Measurements from ENCODE around the gene SULT4A1.

The SULT4A1 gene

DNA sequence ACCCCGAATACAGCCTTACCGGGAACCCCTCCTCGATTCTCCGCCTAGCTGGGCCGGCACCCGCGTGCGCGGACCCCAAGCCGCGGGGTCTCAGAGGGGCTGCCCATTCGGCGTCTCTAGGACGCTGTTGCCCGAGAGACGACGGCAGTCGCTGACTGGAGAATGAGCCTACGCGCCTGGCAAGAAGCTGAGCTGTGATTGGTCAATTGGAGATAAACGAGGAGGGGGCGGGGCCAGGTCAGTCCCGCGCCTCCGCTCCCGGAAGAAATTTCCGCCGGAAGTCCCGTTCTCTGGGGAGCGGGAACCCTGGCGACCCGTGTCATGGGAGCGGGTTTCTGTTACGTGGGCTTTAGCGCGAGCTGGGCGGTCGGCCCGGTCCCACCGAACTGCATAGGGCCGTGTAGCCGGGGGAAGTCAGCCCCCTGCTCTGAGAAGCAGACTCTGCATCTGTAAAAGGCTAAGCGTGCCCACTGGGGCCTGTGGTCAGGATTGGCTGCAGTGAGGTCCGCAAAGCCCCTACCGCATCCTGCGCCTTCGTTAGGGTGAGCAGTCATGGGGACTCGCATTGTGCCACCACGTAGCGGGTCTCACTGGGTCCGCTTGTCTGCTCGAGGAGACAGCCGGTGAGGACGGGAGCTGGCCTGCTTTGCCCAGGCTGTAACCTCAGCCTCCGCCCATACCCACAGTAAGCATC is 50.0 kb downstream of the SULT4A1 start, which contains the start of gene EFCAB6:
Gene EFCAB6 (minus strand): TSS at position 157 of the 694 bp plus-strand sequence. CDS start 29,987 bp downstream, outside the sequence.
- DNase-seq (ENCODE audit: low read depth in 2 of 2), result peak; percentile 77 to 78

DNA sequence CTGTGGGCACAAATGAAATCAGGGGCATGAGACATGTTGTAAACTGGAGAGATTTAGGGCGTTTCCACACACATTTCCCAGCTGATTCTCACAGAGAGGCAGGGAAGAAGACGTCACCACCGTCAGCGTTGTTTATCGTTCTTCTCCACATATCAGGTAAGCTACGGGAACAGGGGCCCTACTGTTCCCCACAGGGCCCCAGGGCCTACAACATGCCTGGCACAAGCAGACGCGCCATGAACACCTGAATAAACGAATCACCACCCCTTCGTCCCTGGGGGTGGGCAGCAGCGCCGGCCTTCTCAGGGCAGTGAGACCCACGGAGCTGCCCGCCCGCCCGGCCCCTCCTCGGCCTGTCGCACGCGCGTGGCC is 50.5 kb downstream of the SULT4A1 start:
- DNase-seq (ENCODE audit: low read depth in 2 of 2), result no peak

DNA sequence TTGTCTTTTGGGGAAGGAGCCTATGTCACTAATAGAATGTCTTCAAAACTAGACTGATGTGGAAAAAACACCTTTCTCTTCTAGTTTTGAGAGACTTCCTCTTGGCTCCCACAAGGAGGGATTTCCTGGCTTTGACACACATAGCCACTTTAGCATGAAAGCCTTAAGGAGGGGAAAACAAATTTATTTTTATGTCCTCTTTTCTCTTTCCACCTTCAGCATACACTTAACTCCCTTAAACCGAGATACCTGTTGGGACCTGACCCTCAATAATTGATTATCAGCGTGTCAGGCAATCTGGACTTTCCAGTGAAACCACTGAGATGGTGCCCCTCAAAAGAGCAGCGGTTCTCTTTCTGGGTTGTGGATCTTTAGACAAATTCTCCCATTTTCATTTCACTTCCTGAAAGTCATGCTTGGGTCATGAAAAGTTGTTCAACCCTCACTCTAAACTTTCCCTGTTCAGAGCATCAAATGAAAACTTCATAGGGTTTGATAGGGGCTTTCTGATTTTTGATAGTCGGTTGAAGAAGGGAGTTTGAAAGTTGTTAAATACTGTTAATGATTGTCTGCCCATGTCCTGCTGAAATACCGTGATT is 59.3 kb downstream of the SULT4A1 start:
- DNase-seq (ENCODE audit: low read depth in 2 of 2), result no peak

DNA sequence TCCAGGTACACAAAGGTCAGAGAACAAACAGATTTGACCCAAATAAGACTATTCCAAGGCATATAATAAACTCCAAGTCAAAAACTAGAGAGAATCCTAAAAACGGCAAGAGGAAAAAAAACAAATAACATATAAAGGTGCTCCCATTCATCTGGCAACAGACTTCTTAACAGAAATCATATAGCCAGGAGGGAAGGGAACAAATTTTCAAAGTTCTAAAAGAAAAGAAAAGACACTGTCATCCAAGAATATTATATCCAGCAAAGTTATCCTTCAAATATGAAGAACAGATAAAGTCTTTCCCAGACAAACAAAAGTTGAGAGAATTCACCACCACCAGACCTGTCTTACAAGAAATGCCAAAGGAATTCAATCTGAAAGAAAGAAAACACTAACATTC is 61.3 kb downstream of the SULT4A1 start:
- no peak for DNase-seq (ENCODE audit: low read depth in 2 of 2)

DNA sequence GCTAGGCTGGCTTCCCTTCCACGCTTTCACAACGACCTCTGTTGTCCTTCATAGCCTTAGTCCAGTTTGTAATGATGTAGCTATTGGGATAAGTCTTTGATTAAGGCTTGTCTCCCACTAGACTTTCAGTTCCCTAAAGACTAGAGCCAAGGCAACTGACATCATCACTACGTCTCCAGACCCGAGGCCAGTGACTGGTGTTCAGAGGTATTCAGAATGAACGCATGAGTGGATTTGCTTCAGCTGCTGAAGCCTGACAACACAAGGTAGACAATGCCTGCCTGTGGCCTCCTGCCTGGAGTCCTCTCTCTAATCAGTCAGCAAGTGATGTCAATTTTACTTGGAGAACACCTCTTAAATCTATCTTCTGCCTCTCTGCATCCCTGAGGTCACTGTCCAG is 63.8 kb downstream of the SULT4A1 start:
- DNase-seq (ENCODE audit: low read depth in 2 of 2), result no peak

DNA sequence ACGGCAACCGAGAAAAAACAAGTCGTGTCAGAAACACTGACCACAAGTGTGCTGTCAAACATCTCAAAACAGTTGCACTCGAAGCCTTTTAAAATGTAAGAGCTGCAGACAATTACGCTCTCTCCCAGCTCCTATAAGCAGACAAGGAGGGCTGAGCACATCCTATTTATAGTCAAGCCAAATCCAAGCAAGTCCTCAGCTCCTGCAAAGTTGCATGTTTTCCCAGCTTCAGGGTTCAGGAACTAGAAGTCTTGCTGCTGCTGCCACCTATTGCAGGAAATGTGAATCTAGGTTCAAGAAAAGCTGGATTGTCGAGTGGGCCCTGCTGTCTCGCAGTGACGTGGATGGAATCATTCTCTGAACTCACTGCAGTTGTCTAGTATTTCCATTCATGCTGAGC is 65.7 kb downstream of the SULT4A1 start:
- DNase-seq (ENCODE audit: low read depth in 2 of 2), result peak; percentile 14 to 18

DNA sequence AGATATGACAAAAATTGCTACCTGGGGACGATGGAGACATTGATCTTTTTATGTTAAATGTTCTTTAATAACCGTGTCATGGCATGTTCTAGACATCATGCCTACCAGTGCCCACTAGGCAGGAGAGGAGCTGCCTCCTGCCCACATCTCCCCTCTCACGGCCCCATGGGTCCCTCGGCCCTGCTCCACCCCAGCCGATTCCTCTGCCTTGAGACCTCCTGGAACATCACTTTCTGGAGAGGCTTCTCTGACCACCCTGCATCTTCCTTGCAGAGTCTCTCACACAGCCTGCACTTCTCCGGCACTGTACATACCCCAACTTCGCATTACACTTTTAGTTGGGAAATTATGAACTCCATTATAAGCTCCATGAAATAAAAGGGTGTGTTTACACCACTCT is 67.0 kb downstream of the SULT4A1 start:
- no peak for DNase-seq (ENCODE audit: low read depth in 2 of 2)

DNA sequence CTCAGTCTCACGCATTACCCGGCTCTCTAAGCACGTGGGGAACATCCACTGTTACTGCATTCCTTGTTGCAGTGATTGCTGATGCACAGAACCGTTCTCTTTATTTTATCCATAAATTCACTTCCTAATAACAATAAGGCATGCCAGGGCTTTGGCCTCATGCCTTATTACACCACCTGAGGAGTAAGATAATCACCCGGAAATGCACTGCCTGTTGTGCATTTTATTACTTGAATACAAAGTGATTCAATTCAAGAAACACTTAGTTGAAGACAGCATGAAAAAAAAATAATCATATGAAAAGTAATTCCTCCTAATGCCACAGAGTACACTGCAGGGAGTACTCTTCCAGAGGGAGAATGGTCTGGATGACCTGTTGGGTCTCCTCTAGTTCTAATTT is 69.4 kb downstream of the SULT4A1 start:
- DNase-seq (ENCODE audit: low read depth in 2 of 2), result no peak

DNA sequence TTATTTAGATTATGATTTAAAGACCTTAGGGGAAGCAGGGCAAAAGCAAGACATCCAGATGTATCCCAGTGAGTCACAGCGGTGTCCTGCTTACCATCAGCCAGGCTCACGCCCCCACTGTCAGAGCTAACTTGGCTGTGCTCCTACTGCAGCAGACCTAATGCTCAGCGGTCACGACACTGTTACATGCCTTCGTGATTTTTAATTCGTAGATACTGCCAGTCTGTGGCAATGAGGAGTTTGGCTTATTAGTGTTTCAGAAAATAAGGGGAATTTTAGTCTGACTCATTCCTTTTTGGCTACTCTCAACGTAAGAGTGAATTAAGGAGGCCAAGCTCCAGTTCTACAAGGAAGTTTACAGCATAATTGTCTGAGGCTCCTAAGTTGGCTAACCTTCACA is 72.9 kb downstream of the SULT4A1 start:
- peak; percentile 42 to 46 for DNase-seq (ENCODE audit: low read depth in 2 of 2)

DNA sequence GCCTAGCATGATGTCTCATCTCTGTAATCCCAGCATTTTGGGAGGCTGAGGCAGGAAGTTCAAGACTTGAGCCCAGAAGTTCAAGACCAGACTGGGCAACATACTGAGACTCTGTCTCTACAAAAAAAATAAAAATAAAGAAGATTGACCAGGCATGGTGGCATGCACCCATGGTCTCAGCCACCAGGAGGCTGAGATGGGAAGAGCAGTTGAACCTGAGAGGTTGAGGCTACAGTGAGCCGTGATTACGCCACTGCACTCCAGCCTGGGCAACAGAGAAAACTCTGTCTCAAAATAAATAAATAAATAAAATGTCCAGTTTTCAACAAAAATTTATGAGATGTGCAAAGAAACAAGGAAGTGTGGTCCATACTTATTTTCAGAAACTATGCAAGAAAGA is 78.5 kb downstream of the SULT4A1 start:
- no peak for DNase-seq (ENCODE audit: low read depth in 2 of 2)

DNA sequence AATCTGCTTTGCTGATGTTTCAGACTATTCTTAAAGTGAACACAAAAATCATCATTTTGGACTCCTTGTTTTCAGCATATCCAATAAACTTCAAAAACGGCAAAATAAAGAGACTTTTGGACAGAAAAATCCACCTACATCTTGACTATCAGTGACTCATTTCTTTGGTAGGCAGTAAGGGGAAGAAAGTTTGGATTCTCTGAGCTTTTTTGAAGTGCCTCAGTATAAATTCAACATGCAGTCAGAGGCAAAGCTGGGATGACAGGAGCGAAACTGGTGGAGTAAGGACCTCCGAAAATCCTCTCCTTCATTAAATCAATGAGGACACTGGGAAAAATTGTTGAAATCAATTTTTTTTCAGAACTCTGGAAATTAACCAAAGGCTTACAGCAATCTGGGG is 79.9 kb downstream of the SULT4A1 start:
- no peak for DNase-seq (ENCODE audit: low read depth in 2 of 2)

DNA sequence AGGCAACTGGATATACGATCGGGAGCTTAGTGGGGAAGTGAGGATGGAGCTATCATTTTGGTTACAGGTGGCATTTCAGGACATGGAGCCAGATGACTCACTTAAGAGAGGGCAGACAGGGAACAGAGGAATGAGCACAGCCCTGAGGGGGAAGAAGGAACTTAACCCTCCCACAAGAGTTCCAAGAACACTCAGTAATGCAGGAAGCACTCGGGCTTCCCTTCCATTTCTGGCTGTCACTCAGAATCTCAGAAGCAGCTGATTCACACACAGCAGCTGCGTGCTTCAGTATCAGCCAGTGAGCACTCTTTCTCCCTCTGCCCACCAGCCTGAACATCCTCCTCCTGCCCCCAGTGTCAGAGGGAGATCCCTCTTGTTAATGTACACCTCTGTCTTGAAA is 85.0 kb downstream of the SULT4A1 start:
- peak; percentile 4 to 6 for DNase-seq (ENCODE audit: low read depth in 2 of 2)

DNA sequence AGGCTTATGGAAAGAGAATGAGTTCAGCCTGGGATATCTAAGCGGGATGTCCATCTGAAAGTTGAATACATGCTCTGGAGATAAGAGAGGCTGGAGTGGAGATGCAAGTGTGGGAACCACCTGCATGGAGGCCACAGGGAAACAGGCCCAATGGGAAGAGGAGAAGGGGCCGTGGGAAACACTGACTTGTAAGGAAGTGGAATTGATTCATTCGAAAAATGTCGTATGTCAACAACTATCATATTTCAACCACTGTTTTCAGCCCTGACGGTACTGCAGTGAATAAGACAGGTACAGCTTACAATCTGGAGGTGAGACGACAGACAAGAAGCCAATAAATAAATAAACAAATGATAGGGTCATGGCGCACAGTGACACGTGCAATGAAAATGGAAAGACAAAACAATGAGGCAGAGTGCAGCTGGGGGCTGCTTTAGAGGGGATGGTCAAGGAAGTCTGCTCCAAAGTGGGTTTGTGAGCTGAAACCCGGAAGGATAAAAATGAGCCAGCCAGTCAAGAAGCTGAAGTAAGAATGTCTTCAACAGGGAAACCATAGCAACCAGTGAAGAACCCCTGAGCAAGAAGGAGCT is 86.1 kb downstream of the SULT4A1 start:
- no peak for DNase-seq (ENCODE audit: low read depth in 2 of 2)
